Left colon (tissue), 2 donors: ENCODE results near the gene SEC22A. TPM values are rescaled to one million over a fixed set of nuclear protein-coding genes. Genes with fewer than 3 reads are reported as not detected.

Source experiments
- ATAC-seq: fragments of 200-7000 bp; cut with Tn5 transposase; one replicate; pipeline ENCODE4 v1.9.1; 2020; ENCODE audit warnings: mild to moderate bottlenecking, moderate library complexity
- DNase-seq, 2 donors: peaks; one replicate each; pipeline ENCODE4 v3.0.0-alpha.2; 2020
- intact Hi-C, 2 donors: fragments of 100-400 bp; cut with DNase I in 1 of 2; cut with micrococcal nuclease in 1 of 2; formaldehyde crosslinking; loops; one replicate each; pipeline versions ENCODE4 v1.11.2 to v1.14.0; 2022; cut with DNase I, micrococcal nuclease
- long read RNA-seq: library from polyadenylated mRNA; unstranded; transcript quantifications from one replicate; pipeline ENCODE4 v2.0.0, GENCODE V29; 2021
- total RNA-seq, 2 donors: library from RNA; stranded (reverse); fragmentation: NEBNext Ultra II Directional; extraction: Animal tissue kit (Norgen Biotek cat#: 25700); gene quantifications; one replicate each; pipeline ENCODE4 v1.2.1, GENCODE V29; 2021
- donor health status: DM: no; HTN: no; CAD: no.
- donor health status: DM: yes; HTN: yes; CAD: no.

SEC22A gene
- total RNA-seq = 10 to 100 TPM; 10.4 to 12.3 TPM
- long read RNA-seq, full-length matches to known transcripts = 12 of 19 reads
- long read RNA-seq, partial matches to known transcripts = 2 of 19 reads
- long read RNA-seq, other reads (novel, unspliced or antisense) = 5 of 19 reads

DNA sequence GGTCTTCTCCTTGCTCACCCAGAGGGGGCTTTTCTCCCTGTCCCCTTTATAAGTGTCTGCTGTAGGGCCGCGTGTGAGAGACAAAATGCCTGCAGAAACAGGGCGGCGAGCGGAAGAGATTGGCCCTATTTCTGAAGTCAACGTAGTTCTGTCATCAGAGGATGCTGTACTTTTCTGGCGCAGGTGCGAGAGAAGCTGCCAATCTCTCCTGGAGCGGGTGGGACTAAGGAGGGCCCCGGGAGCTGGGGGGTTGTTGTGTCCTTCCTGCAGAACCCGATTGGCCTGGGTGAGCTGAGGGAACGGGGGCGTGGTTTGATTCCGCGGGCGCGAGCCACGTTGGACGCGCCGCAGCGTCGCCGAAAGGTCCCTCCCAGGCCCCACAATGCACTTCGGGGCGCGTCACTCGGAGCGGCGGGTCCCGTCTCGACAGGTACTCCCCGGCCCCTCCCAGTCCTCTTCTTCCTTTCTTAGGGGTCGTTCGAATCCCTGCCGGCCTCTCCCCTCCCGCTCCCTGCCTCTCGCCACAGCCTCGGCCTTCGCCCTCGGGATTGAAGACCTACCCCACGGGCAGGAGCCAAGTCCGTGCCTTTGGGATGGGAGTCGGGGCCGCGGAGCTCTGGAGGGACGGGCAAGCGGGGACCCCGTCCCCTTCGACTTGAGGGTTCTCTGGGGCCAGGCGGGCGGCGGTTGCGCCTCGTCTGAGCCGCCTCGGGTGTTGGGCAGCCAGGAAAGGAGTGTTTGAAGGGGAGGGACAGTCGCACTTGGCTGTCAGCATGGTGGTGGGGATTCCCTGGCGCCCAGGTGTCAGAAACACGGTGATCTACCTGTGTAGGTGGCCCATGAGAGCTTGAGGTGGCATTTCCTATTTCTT, at the start of gene SEC22A:
Gene SEC22A (plus strand): TSS at position 387 of the 871 bp plus-strand sequence. CDS start 7,275 bp downstream, outside the sequence.
- DNase-seq (peak; percentile 95 to 97), ATAC-seq (peak; percentile 98)
- intact Hi-C loops = no loop called here

- ATAC-seq = no peak
- DNase-seq = peak in 1 of 2 donors; percentile 18
- intact Hi-C loops = no loop called here
These were observed 49.1 kb upstream of the SEC22A start for GRCh38 chr3:123152687-123153086.

DNA sequence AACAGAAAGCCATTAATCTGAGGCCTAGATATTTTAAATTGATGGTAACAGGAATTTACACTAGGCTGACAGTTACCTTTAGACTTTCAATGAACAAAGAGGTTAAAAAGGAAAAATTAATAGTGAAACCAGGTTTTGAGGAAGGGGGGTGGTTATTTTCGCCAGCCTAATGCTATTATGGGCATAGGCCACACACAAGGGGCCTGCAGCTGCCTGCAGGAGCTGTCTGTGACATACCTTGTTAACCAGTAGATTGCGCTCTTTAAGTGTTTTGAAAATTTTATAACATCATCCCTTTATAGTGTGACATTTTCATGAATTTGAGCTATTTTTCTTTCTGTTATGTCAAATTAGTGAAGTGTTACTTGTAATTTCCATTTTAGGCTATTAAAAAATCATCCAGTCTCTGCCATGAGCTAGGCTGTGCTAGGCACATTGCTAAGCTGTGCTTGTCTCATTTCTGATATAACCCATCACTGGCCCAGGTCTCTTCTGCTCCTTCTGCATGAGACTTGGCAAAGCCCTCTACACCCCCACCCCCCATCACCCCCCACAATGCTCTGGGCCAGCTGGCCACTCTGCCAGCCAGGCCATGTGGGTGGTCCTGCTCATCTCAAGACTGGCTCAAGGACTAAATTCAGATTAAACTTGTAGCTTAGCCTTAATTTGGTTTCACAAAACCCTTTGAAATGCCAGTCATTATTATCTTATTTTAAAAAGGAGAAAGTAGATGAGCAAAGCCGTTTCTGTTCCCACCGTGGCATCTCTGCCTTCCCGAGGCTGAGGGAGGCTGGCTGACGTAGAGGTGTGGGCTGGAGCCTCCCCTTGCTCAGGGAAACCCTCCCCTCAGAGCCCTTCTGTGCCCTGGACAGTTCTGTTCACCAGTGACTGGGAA, 48.4 kb upstream of the SEC22A start:
- ATAC-seq (no peak), DNase-seq (no peak)
- intact Hi-C loops = no loop called here

DNA sequence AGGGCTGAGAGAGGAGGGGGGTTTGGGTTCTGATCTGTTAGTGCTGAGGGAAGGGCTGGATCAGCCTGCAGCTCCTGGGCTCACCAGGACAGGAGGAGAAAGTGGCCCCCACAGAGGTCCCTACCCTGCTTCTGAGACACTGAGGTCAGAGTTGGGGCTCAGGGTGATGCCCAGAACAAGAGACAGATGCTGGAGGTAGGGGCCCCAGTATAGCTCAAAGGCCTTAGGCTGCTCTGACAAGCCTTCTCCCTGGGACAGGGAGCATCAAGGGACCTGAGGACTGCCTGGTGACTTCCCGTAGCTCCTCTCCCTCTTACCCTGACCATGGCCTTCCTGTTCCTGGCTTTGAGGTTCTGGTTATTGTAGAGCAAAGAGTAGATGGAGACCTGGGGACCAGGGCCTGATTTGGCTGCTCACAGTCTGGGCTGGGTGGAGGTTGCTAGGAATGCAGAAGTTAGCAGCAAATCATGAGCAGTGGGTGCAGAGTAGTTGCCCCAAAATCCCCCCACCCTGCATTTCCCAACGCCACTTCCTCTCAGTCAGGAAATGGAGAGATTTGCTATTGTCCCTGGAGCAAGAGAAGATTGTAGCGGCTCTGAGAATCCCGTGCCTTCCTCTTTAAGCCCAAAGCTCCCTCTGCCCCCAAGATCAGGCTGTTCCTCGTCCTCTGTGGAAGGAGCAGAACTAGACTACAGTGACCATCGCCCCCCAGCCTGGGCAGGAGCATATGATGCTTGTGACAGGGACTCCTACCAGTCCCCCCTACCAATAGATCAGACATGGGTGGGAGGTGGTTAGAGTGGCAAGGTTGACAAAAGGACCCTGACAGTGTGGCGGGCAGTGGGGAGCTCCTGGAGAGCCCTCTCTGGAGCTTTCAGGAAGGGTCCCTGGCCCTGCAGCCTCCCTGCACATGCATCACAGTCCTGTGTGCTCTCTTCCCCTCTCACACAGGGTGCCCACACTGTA, 47.4 kb upstream of the SEC22A start:
- ATAC-seq = no peak
- no peak for DNase-seq
- intact Hi-C loops = no loop called here

- DNase-seq (no peak), ATAC-seq (no peak)
- intact Hi-C loops = no loop called here
These were observed 46.2 kb upstream of the SEC22A start for GRCh38 chr3:123155471-123156011.

DNA sequence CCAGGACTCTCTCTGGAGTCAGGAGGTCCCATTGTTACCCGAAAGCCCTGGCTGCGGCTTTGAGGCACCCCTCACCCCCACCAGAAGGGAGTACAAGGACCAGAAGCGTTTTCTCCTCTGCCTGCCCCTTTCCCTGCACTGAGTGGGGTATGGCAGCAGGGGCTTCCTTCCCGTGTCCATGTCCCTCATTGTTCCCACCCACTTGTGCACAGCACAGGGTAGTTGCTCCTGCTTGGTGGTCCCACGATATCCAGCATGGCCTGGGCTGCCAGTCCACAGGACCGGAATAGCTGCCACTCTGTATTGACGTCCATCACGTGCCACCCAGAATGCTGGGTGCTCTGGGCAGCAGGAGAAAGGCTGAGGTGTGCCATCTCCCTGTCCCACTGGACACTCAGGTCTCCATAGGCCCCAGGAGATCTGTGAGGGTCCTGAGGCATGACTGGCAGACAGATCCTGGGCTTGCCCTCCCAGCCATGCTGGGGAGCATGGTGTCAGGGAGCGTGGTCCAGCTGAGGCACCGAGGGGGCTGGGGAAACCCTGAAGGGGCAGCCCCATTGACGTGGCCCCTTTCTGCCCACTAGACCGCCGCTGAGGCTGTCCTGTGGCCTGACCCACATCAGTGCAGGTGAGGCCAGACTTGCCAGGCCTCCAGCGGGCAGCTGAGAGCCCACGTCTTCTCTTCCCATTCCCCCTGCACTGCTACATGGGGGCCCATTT, 45.3 kb upstream of the SEC22A start:
- ATAC-seq = no peak
- intact Hi-C loops = no loop called here
- DNase-seq = no peak

GRCh38 chr3:123157209-123157597, 44.5 kb upstream of the SEC22A start:
- no peak for ATAC-seq
- intact Hi-C loops = no loop called here
- DNase-seq = no peak

- intact Hi-C loops = no loop called here
- DNase-seq (no peak), ATAC-seq (peak; percentile 51)
These were observed 44.0 kb upstream of the SEC22A start for GRCh38 chr3:123157598-123158287.

DNA sequence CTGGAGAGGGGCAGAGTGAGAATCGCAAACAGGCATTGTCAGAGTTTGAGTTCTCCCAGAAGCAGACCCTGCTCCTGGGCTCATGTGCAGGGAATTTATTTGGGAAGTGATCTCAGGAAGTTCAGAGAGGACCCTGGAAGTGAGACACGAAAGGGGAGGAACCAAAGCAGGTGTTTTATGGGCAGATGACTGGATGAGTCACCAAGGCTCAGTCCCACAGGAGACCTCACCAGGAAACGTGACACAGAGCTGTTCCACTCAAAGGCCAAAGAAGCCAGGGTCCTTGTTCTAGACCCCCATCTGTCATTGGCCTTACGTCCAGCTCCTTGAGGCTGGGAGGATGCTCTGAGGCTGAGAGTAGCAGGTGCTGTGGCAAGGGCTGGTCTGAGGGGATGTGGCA, 43.4 kb upstream of the SEC22A start:
- intact Hi-C loops = no loop called here
- DNase-seq (no peak), ATAC-seq (peak; percentile 82)

DNA sequence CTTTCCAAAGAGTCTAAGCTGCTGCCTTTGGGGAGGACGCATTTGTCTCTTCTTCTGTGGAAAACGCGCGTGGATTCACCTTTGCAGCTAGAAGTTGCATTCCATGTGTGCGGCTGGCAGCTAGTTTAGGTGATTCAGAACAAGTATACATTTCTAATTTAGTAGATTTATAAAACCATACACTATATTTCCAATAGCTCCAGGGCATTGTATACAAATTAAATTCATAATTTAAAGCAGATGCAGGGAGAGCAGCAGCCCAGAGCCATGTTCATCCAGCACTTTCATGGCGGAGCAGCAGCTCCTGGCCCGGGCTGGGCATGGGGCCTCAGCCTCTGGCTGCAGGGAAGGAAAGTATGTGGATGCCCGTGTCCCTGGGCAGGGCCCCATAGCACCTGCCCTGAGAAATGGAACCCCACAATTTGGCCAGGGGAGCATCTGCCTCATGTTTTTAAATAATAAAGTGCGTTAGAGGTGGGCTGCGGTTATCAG, 42.8 kb upstream of the SEC22A start:
- intact Hi-C loops = no loop called here
- no peak for DNase-seq

GRCh38 chr3:123159926-123160635, 41.7 kb upstream of the SEC22A start:
- DNase-seq (no peak), ATAC-seq (no peak)
- intact Hi-C loops = no loop called here

More for the DNA sequence above, 42.8 kb upstream of the SEC22A start:
- ATAC-seq = no peak

- DNase-seq (no peak), ATAC-seq (no peak)
- intact Hi-C loops = no loop called here
These were observed 40.6 kb upstream of the SEC22A start for GRCh38 chr3:123161167-123161566.

- DNase-seq (no peak), ATAC-seq (no peak)
- intact Hi-C loops = no loop called here
These were observed 38.6 kb upstream of the SEC22A start for GRCh38 chr3:123163141-123163540.

DNA sequence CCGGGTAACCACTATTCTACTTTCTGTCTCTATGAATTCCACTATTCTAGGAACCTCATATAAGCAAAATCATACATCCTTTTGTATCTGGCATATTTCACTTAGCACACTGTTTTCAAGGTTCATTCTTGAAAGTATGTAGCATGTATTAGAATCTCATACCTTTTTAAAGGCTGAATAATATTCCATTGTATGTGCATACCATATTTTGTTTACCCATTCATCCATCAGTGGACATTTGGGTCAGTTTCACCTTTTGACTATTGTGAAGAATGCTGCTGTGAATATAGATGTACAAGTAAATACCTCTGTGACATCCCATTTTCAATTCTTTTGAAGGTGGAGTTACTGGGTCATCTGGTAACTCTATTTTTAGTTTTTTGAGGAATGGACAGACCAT, 36.6 kb upstream of the SEC22A start:
- ATAC-seq = no peak
- intact Hi-C loops = no loop called here

GRCh38 chr3:123167686-123168085, 34.1 kb upstream of the SEC22A start:
- DNase-seq (no peak), ATAC-seq (no peak)
- intact Hi-C loops = no loop called here

More for the DNA sequence above, 36.6 kb upstream of the SEC22A start:
- DNase-seq = no peak

DNA sequence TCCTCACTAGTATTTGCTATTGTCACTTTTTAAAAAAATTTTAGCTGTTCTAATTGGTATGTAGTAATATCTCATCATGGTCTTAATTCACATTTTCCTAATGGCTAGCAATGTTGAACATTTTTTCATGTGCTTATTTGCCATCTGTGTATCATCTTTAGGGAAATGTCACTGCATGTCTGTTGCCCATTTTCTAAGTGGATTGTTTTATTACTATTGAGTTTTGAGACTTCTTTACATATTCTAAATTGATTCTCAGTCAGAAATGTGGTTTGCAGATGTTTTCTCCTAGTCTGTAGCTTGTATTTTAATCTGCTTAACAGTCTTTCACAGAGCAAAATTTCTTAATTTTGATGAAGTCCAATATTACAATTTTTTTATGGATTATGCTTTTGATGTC, 33.6 kb upstream of the SEC22A start:
- DNase-seq (no peak), ATAC-seq (no peak)
- intact Hi-C loops = no loop called here
